GM23338 (cell line): ENCODE results near the gene MUTYH. TPM values are rescaled to one million over a fixed set of nuclear protein-coding genes. Genes with fewer than 3 reads are reported as not detected.
"Not testable (repeated sequence)": the region's sequence is repeated elsewhere in the genome, so short reads cannot be mapped to it uniquely, and the experiment has no call there.

Experiments used
- ATAC-seq: fragments of 200-7000 bp; cut with Tn5 transposase; 3 replicates; pipeline ENCODE4 v1.9.1; 2020
- DNase-seq: peaks from one replicate; pipeline ENCODE4 v3.0.0-alpha.2; 2015; ENCODE audit warnings: low spot score
- H2AFZ ChIP-seq: fragments of 200-600 bp; sonication (generic); 2 replicates; pipeline ENCODE4 v1.8.0; 2016; ENCODE audit warnings: antibody characterized with exemption, mild to moderate bottlenecking, moderate library complexity
- H3F3A ChIP-seq: fragments of 200-600 bp; sonication (generic); replicated peaks from 2 replicates; pipeline ENCODE4 v1.8.0; 2017; ENCODE audit warnings: antibody characterized with exemption, mixed run types, low read depth
- H3K27ac ChIP-seq: fragments of 200-600 bp; sonication (generic); 2 replicates; pipeline ENCODE4 v1.6.1; 2016; ENCODE audit warnings: low read depth
- H3K27me3 ChIP-seq: fragments of 200-600 bp; sonication (generic); 2 replicates; pipeline ENCODE4 v1.8.0; 2016; ENCODE audit warnings: mild to moderate bottlenecking, mixed run types, moderate library complexity; ENCODE audit not compliant: insufficient read depth
- H3K36me3 ChIP-seq: fragments of 200-600 bp; sonication (generic); 2 replicates; pipeline ENCODE4 v1.8.0; 2016; ENCODE audit warnings: mild to moderate bottlenecking; ENCODE audit not compliant: insufficient read depth
- H3K4me1 ChIP-seq: fragments of 200-600 bp; sonication (generic); 2 replicates; pipeline ENCODE4 v1.8.0; 2016; ENCODE audit warnings: mild to moderate bottlenecking, moderate library complexity; ENCODE audit not compliant: insufficient read depth
- H3K4me2 ChIP-seq: fragments of 200-600 bp; sonication (generic); 2 replicates; pipeline ENCODE4 v1.7.1; 2017; ENCODE audit warnings: mixed run types
- H3K4me3 ChIP-seq: fragments of 200-600 bp; sonication (generic); 2 replicates; pipeline ENCODE4 v1.6.1; 2016; ENCODE audit warnings: mixed run types
- H3K79me2 ChIP-seq: fragments of 200-600 bp; sonication (generic); replicated peaks from 2 replicates; pipeline ENCODE4 v1.8.0; 2017; ENCODE audit warnings: mild to moderate bottlenecking; ENCODE audit not compliant: insufficient read depth
- H3K9me2 ChIP-seq: fragments of 200-600 bp; sonication (generic); 2 replicates; pipeline ENCODE4 v1.8.0; 2017; ENCODE audit not compliant: insufficient read depth
- H4K20me1 ChIP-seq: fragments of 200-600 bp; sonication (generic); replicated peaks from 2 replicates; pipeline ENCODE4 v1.8.0; 2017; ENCODE audit warnings: mild to moderate bottlenecking; ENCODE audit not compliant: insufficient read depth
- H3K27ac Mint-ChIP-seq: 2 replicates; pipeline ENCODE4 v1.8.0; 2020; ENCODE audit warnings: inconsistent platforms, mild to moderate bottlenecking, moderate library complexity, mixed read lengths
- H3K27me3 Mint-ChIP-seq: 3 replicates; pipeline ENCODE4 v1.8.0; 2022; ENCODE audit warnings: low read depth, mild to moderate bottlenecking, moderate library complexity, mixed read lengths, inconsistent platforms; ENCODE audit not compliant: insufficient read depth, poor library complexity
- H3K36me3 Mint-ChIP-seq: 3 replicates; pipeline ENCODE4 v1.8.0; 2021; ENCODE audit warnings: low read depth, mild to moderate bottlenecking, inconsistent platforms, moderate library complexity, mixed read lengths
- H3K4me1 Mint-ChIP-seq: 3 replicates; pipeline ENCODE4 v1.8.0; 2020; ENCODE audit warnings: mild to moderate bottlenecking, inconsistent platforms, mixed read lengths
- H3K4me3 Mint-ChIP-seq: 3 replicates; pipeline ENCODE4 v1.8.0; 2021; ENCODE audit warnings: moderate library complexity, mild to moderate bottlenecking, inconsistent platforms, mixed read lengths
- H3K9me3 Mint-ChIP-seq: 3 replicates; pipeline ENCODE4 v1.8.0; 2020; ENCODE audit warnings: moderate library complexity, mild to moderate bottlenecking, inconsistent platforms, mixed read lengths
- CREB1 ChIP-seq: fragments of 250-450 bp; sonication (Bioruptor Pico); IDR thresholded peaks from 2 replicates; pipeline ENCODE4 v1.5.0; 2020; ENCODE audit warnings: low read depth, mild to moderate bottlenecking, moderate library complexity
- CTCF ChIP-seq, 2 experiments: fragments of 200-600 bp in 1 of 2; sonication (generic) in 1 of 2; conservative IDR thresholded peaks; 2 replicates each; pipeline versions ENCODE4 v1.5.1 to v1.6.1; 2016 to 2017; ENCODE audit warnings: antibody characterized with exemption in 2 of 2, low read depth in 2 of 2, mild to moderate bottlenecking in 2 of 2, moderate library complexity in 1 of 2
- EZH2 ChIP-seq: fragments of 200-600 bp; sonication (generic); IDR thresholded peaks from one replicate; pipeline ENCODE4 v1.8.0; 2017; ENCODE audit warnings: antibody characterized with exemption, mild to moderate bottlenecking, low read depth; ENCODE audit not compliant: unreplicated experiment
- EZH2phosphoT487 ChIP-seq: fragments of 200-600 bp; sonication (generic); IDR thresholded peaks from one replicate; pipeline ENCODE4 v1.8.1; 2018; ENCODE audit warnings: antibody characterized with exemption; ENCODE audit not compliant: unreplicated experiment
- ZNF114 ChIP-seq: fragments of 250-450 bp; sonication (Bioruptor Pico); IDR thresholded peaks from 2 replicates; pipeline ENCODE4 v1.5.0; 2020; ENCODE audit warnings: mild to moderate bottlenecking, moderate library complexity
- ZNF462 ChIP-seq: fragments of 250-450 bp; sonication (Bioruptor Pico); IDR thresholded peaks from 2 replicates; pipeline ENCODE4 v1.5.0; 2020; ENCODE audit warnings: mild to moderate bottlenecking, moderate library complexity
- polyA plus RNA-seq: library from polyadenylated mRNA; unstranded; fragments of >200 nt; fragmentation: Nextera tagmentation; extraction: Ambion mirVana; gene quantifications from 2 replicates; pipeline ENCODE4 v1.2.1, GENCODE V29; 2016
- total RNA-seq: library from RNA; depleted of rRNA; stranded (reverse); fragments of >200 nt; shearing (Covaris generic); gene quantifications from 2 replicates; pipeline ENCODE4 v1.2.3, GENCODE V29; 2014
- TF ChIP-seq, protein P1 (sequence below): IDR thresholded peaks from one replicate; pipeline ENCODE4 v1.6.1; 2018; ENCODE audit warnings: antibody characterized with exemption; ENCODE audit not compliant: unreplicated experiment

The MUTYH gene
- total and polyA plus RNA-seq, 2 experiments from 2014 or later = 47.9 to 67.4 TPM

- TF ChIP-seq ZNF462 = no peak
- TF ChIP-seq EZH2 = no peak
- no peak for TF ChIP-seq ZNF114 (CRISPR knock-in tag)
Measured at GRCh38 chr1:45385302-45385701, 45.1 kb upstream of the MUTYH start (continued).

GRCh38 chr1:45384213-45384612 is 44.0 kb upstream of the MUTYH start:
- DNase-seq, H3K9me3 Mint-ChIP-seq, H3K4me3 Mint-ChIP-seq, H3K36me3 Mint-ChIP-seq, H3K79me2 ChIP-seq, H3K4me1 ChIP-seq, H3K27ac Mint-ChIP-seq, H2AFZ ChIP-seq, H3K27me3 ChIP-seq, H3K36me3 ChIP-seq, H3K9me2 ChIP-seq, H3K27ac ChIP-seq, H3K4me3 ChIP-seq, H3K27me3 Mint-ChIP-seq, H3K4me2 ChIP-seq, ATAC-seq, H4K20me1 ChIP-seq, H3F3A ChIP-seq, H3K4me1 Mint-ChIP-seq: not testable (repeated sequence)

GRCh38 chr1:45383191-45383590 is 43.0 kb upstream of the MUTYH start:
- Mint-ChIP-seq H3K27ac (no peak overlapping the region), H3K4me3 (no peak overlapping the region)
- TF ChIP-seq CREB1 (no peak), CTCF (conservative IDR thresholded peaks at IDR 0.05; ENCODE audit: low read depth in 2 of 2) (no peak), EZH2phosphoT487 (no peak)
- TF ChIP-seq, protein P1, sequence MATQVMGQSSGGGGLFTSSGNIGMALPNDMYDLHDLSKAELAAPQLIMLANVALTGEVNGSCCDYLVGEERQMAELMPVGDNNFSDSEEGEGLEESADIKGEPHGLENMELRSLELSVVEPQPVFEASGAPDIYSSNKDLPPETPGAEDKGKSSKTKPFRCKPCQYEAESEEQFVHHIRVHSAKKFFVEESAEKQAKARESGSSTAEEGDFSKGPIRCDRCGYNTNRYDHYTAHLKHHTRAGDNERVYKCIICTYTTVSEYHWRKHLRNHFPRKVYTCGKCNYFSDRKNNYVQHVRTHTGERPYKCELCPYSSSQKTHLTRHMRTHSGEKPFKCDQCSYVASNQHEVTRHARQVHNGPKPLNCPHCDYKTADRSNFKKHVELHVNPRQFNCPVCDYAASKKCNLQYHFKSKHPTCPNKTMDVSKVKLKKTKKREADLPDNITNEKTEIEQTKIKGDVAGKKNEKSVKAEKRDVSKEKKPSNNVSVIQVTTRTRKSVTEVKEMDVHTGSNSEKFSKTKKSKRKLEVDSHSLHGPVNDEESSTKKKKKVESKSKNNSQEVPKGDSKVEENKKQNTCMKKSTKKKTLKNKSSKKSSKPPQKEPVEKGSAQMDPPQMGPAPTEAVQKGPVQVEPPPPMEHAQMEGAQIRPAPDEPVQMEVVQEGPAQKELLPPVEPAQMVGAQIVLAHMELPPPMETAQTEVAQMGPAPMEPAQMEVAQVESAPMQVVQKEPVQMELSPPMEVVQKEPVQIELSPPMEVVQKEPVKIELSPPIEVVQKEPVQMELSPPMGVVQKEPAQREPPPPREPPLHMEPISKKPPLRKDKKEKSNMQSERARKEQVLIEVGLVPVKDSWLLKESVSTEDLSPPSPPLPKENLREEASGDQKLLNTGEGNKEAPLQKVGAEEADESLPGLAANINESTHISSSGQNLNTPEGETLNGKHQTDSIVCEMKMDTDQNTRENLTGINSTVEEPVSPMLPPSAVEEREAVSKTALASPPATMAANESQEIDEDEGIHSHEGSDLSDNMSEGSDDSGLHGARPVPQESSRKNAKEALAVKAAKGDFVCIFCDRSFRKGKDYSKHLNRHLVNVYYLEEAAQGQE = no peak

More at GRCh38 chr1:45383191-45383590, 43.0 kb upstream of the MUTYH start:
- ATAC-seq (no peak), DNase-seq (no peak)
- no peaks in the 10 kb centered on the region for H3K79me2 ChIP-seq
- Mint-ChIP-seq H3K27me3 (no peaks in the 10 kb centered on the region), H3K4me1 (no peaks in the 10 kb centered on the region), H3K36me3 (no peaks in the 10 kb centered on the region), H3K9me3 (no peaks in the 10 kb centered on the region)
- no peaks in the 10 kb centered on the region for H3F3A ChIP-seq
- H3K4me1 ChIP-seq = no peaks in the 10 kb centered on the region
- no peaks in the 10 kb centered on the region for H3K9me2 ChIP-seq
- H3K27ac ChIP-seq = no peak overlapping the region
- H4K20me1 ChIP-seq = no peaks in the 10 kb centered on the region; the same call in 1 of the 2 replicates
- H3K36me3 ChIP-seq = no peaks in the 10 kb centered on the region
- no peak overlapping the region for H2AFZ ChIP-seq
- H3K27me3 ChIP-seq = no peaks in the 10 kb centered on the region
- H3K4me3 ChIP-seq = no peak overlapping the region
- no peak overlapping the region for H3K4me2 ChIP-seq
